ENCODE data around the gene CALML4.
"Not testable (repeated sequence)": the region's sequence is repeated elsewhere in the genome, so short reads cannot be mapped to it uniquely, and the experiment has no call there.

The CALML4 gene, protein sequence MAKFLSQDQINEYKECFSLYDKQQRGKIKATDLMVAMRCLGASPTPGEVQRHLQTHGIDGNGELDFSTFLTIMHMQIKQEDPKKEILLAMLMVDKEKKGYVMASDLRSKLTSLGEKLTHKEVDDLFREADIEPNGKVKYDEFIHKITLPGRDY

DNA sequence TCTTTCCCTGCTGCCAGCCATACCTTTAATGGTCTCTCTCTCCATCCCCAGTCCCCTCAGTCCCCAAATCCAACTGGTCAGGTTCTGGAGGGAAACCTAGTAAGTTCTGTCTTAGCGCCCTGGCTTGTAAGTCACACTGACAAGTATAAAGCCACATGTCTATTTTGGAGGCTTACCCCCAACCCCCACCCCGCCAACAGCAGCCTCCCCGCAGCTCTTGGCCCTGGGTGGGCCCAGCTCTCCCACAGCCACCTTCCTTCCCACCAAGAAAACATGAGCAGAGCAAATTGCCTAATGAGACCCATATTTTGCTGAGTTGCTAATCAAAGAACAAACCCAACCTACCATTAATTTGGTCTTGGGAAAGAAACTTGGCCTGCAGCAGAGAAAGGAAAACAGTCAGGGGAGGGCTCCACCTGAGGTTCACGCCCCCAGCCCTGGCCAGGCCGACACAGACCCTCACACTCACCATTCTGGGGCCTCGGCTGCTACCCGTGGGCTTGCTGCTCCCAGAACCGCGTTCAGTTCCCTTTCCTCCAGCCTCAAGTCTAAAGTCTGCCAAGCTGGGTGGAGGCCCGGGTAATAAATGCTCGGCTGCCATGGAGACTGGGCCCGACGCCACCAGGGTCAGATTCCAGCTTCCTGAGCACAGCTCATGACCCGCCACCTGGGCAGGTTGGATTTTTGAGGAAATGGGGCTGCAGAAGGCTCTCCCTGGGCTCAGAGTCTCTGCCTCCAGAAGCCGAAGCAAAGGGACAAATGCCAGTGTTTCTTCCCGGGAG is at the start of gene CALML4:
CALML4 (minus strand) TSS at position 557 of the 782 bp plus-strand sequence; CDS start at position 472, 85 bp downstream.
- peak; percentile 51 for DNase-seq

DNA sequence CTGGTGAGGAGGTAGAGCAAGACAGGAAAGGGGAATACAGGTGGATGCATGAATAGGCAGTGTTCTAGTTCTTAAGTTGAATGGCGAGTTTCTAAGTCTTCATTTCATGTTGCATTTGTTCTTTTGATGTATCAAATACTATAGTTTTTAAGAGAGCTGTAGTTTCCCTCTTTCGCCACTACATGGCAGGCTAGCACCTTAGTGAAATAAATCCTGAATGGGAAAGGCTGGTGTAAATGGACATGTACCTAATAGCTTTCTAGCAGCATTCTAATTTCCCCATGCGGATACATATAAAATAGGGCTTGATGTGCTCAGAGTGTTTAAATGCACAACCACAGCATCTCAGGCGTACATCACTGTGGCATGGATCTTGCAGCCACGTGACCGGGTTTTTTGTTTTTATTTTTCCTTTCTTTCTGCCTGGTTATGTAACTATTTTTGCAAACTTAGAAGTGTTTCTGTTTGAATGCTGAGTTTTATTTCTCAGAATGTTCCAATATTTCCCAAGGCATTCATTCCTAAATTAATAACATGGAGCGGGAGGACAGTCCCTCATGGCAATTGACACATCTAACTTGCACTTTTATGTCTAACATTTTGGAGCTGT is 47.9 kb upstream of the CALML4 start:
- DNase-seq: peak; percentile 89

DNA sequence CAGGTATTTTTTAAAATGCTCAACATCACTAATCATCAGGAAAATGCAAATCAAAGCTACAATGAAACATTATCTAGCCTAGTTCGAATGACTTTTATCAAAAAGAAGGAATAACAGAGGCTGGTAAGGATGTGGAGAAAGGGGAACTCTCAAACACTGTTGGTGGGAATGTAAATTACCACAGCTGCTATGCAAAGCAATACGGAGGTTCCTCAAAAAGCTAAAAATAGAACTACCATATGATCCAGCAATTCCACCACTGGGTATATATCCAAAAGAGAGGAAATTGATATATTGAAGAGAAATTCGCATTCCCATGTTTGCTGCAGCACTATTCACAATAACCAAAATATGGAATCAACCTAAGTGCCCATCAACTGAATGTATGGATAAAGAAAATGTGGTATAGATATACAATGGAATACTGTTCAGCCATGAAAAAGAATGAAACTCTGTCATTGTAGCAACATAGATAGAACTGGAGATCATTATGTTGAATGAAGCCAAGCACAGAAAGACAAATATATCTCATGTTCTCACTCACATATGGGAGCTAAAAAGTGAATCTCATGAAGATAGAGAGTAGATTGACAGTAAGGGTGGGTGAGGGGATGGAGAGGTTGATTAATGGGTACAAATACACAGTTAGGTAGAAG is 44.1 kb upstream of the CALML4 start:
- DNase-seq: peak; percentile 66

DNA sequence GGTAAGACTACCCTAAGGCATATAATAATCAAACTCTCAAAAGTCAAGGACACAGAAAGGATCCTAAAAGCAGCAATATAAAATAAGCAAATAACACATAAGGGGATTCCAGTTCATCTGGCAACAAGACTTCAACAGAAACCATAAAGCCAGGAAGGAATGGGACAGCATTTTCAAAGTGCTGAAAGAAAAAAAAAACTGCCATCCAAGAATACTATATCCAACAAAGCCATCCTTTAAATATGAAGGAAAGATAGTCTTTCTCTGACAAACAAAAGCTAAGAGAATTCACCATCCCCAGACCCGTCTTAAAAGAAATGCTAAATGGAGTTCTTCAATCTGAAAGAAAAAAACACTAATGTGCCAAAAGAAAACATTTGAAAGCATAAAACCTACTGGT is 39.1 kb upstream of the CALML4 start:
- no peak for DNase-seq

DNA sequence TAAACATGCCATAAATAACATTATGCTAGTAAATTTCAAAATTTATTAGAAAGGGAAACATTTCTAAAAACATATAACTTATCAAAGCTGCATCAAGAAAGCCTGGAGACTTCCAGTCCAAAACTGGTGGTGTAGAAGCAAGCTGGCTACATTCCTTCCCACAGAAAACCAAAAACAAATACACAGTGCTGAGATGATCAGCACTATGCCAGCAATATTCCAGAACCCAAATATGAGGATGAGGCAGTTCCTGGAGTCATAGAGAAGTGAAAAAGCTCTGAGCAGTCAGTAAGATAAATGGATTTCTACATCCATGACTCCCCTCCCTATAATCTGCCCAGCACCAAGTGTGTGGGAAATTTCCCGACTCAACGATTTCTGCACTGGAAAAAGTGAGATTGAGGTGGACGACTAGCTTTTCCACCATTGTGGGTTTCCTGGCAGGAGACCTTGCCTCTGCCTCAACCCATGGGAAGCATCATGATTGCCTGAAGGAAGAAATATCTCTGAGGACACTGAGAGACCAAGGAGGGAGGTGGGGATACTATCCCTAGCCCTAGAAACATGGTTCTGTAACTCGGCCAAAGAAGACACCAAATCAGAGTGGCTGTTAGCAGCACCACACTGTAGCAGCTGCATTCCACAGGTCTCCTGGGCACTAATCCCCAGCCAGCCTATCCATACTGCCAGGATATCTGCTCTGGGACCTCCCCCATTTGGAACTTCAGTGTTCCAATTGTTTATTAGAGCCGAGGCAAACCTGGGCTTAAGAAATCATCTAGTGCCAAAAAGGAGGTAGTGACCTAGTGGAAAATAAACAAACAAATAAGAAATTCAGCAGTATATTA is 36.2 kb upstream of the CALML4 start:
- DNase-seq: no peak

DNA sequence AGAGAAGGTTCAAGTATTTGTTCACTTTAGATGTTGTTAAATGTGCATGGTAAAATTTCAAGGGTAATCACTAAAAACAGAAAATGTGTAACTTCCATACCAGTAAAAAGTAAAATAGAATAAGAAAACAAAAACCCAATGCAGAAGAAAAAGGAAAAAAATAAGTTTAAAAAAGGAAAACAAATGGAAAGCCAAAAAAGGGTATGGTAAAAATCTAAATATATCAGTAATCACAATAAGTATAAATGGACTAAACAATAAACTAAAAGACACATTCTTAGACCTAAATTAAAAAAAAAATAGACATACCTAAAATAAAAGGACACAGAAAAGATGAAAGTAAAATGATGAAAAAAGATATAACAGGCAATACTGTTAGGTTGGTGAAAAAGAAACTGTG is 33.9 kb upstream of the CALML4 start:
- DNase-seq: no peak

DNA sequence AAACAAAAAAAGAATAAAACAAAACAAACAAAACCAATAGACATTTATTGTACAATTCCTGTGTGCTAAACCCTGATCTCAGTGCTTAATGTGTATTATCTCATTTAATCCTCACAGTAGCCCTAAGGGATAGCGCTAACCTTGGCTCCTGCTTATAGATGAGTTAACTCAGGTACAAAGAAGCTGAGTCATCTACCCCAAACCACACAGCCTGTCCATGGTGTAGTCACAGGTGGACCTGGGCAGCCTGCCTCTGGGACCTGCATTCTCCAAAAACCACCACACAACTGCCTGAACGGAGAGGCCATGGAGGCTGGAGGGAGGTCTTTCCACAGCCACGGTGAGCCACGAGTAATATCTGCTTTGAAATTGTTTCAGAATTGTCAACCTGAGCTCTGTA is 29.9 kb upstream of the CALML4 start:
- no peak for DNase-seq

DNA sequence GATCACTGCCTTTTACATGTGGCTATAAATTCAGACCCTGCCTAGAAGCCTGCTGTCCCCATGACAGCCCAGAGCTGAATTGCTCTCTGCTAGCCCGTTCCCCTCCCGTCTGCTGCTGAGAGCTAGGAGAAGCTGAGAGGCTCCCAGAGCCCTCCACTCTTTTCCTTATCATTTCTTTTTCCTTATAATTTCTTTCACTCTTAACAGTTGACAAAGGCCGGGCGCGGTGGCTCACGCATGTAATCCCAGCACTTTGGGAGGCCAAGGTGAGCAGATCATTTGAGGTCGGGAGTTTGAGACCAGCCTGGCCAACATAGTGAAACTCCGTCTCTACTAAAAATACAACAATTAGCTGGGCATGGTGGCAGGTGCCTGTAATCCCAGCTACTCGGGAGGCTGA is 29.4 kb upstream of the CALML4 start:
- DNase-seq: not testable (repeated sequence)

GRCh38 chr15:68234060-68234459 is 28.9 kb upstream of the CALML4 start:
- DNase-seq: no peak

GRCh38 chr15:68232937-68233336 is 27.8 kb upstream of the CALML4 start:
- DNase-seq: no peak

DNA sequence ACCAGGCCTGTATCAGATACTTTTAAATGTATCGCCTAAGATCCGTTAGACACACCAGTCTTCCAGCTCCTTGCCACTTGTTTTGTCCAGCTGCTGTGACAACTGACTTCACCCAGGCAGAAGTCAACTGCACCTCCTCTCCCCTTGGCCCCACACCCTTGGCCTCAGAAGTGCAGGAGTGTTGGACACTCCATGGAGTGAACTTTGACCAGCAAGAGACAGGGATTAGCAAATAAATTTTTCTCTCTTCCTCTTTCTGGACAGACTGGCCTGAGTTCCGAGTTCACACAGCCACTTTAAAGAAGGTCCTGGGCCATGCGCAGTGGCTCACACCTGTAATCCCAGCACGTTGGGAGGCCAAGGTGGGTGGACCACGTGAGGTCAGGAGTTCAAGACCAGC is 27.3 kb upstream of the CALML4 start:
- no peak for DNase-seq

DNA sequence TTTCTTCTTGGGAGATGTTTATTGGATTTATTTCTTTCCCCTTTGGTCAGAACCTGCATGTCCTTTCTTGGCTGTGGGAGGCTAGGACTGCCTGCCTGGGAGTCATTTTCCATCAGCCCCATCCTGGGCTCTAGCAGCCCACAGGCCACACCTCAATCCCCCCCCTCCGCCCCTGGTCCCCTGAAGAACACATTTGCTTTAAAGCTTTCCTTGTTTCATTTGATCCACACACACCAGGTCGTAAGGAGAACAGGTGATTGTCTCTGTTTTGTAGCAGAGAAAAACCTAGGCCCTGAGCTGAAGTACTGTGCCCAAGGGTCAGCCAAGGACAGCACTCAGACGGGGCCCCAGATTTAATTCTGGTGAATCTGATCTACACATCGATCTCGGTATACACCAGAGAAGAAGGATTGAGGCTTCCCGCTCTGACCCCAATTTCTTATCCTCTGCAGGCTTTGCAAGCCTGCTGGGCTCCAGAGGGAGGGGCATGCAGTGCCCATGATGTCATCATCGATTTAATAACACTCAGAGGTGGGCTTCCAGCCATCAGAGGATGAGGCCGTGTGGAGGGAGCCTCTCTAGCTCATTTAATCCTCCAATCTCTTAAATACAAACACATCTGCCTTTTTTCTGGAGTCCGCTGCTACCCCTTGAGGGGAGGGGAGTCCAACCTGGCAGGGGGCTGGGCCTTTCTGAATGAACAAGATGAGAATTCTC is 26.1 kb upstream of the CALML4 start:
- DNase-seq: no peak

DNA sequence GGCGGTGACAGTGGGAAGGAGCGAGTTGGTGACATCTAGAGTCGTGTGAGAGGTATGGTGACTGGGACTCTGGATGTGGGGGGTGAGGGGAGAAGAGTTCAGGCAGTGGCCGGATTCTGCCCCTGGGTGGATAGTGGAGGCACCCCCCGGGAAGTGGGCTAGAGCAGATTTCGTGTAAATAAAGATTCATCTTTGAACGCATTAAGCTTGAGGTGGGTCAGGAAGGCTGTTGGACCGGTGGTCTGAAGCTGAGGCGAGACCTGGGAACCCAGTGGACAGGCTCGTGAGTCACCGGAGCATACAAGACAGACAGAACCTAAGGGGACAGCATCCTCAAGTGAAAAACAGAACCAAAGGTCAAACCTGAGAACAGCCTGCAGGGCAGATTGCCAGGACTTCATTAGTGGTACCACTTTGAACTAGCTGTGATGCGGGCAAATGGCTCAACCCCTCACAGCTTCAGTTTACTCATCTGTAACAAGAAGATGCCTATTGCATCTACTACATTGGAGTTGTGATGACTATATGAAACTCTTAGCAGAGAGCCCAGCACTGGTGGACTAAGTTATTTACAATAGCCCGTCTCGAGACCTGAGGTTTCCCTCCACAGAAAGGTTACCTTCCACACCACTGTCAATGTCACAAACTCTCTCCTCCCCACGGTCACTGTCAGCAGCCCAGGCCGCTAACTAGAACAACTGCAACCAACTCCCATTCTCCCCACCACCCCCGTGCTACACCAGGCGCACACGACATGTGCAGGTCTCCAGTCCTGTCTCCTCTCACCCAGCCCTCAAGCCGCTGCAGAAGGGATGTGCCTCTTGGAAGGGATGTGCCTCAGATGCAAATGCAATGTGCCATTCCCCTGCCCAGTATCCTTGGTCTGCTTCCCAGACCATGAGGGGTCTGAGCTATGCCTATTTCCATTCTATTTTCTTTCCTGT is 25.3 kb upstream of the CALML4 start:
- DNase-seq: no peak

GRCh38 chr15:68229386-68230156 is 24.4 kb upstream of the CALML4 start, which contains the start of gene CLN6:
TSS of gene CLN6 (minus strand) at chr15:68229728. CDS start at chr15:68229584, 144 bp downstream.
- DNase-seq: peak; percentile 76

DNA sequence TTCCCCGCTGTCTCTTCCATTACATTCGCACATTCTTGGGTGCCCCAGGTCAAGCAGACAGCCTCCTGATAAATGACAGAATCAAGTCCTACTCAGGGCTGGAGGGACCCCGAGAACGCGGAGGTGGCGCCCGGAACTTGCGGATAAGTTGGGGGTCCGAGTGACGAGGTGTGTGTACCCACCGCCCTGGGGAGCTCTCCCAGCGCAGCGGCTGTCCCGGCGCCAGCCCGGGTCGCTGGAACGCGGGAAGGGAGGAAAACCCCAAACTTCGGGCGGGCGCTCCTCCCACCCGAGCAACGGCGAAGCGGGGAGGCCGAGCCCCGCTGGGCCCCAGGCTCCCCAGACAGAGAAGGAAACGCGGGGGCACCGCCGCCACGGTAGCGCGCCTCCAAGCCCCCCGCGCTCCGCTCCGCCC is 23.8 kb upstream of the CALML4 start:
- no peak for DNase-seq

GRCh38 chr15:68228143-68228970 is 23.2 kb upstream of the CALML4 start:
- no peak for DNase-seq

DNA sequence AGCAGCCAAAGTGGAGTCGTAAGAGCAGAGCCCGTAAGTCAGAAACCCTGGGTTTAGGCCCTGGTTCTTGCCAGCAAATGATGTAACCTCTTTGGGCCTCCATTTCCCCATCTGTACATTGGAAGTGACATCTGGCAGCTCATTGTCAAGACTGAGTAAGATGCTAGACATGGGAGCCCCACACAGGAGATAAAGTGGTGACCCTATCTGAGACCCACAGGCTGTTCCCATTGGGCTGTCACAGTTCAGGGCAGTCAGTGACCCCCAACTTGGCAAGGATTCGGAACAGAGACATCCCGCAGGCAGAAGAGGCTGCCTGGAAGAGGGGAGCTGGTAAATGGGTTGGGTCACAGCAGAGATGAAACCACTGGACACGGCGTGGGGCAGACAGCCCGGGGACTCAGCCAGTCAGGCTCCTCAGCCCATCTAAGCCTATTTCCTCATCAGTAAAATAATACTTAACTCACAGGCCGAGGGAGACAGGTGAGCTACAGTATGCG is 22.6 kb upstream of the CALML4 start:
- no peak for DNase-seq

DNA sequence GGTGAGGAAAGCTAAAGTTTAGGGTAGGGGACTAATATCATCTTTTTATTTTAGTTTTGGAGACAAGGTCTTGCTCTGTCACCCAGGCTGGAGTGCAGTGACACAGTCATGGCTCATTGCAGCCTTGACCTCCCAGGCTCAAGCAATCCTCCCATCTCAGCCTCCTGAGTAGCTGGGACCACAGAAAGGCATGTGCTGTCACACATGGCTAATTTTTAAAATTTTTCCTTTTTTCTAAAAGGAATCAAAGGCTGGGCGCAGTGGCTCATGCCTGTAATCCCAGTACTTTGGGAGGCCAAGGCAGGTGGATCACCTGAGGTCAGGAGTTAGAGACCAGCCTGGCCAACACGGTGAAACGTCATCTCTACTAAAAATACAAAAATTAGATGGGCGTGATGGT is 20.3 kb upstream of the CALML4 start:
- DNase-seq: not testable (repeated sequence)
